Iris pigment epithelial cell (primary cell): ENCODE results near the gene PKIG.
"Not testable (repeated sequence)": the region's sequence is repeated elsewhere in the genome, so short reads cannot be mapped to it uniquely, and the experiment has no call there.

Experiments used
- DNase-seq: peaks from one replicate; pipeline ENCODE4 v3.0.0-alpha.2; 2011; ENCODE audit warnings: low read depth

Gene PKIG

DNA sequence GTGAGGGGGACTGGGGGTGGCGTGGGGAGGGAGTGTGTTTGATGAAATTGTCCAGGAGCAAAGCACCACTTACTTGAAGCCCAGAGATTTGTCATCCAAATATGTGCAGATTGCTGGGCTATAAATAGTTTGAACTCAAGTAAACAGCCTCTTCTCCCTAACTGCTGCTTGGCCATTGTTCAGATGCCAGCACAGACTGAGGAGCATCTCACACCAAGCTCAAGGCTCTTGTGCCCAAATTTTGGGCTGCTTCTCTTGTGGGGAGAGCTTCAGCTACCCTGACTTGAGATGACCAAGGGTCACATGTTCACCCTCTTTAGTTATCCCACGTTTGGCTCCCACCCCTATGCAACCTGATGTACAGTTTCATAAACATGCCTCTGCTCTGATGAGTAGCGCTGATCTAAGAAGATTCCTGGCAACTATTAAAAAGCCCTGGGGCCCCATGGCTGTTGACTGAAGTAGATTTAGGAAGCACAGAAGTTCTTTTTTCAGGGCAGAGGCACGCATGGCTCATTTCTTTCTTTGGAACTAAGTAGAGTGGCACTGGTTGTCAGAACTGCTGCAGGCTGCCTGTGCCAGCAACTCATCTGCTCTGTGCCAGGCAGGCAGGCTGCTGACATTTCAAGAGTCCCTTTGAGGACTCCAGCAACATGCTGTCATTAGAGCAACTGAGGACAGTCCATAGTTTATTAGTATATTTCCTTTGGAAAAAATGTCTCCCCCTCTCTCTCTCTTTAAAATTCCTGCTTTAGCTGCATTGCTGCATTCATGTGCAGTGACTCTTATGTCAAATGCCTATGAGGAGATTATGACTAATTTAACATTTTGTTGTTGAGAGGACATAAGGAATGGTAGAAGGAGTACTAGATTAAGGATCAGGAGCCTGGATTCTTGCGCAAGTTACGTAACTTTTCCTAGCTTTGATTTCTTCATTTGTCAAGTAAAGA lies 9.6 kb upstream of the PKIG start:
- DNase-seq, result peak; percentile 90

DNA sequence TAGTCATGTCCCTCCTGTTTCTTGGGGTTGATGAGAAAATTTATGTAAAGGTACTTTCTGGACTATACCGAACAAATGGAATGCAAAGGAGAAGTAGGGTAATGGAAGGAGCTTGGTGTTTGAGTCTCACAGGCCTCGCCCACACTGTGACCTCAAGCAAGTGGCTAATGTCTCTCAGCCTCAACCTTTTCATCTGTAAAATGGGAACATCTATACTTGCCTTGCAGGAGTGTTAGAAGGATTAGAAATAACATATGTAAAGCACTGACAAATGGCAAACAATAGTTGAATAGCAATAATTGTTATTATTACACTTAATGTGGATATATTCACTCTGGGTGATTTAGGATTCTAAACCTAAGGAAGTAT lies 8.9 kb upstream of the PKIG start:
- DNase-seq, result no peak

DNA sequence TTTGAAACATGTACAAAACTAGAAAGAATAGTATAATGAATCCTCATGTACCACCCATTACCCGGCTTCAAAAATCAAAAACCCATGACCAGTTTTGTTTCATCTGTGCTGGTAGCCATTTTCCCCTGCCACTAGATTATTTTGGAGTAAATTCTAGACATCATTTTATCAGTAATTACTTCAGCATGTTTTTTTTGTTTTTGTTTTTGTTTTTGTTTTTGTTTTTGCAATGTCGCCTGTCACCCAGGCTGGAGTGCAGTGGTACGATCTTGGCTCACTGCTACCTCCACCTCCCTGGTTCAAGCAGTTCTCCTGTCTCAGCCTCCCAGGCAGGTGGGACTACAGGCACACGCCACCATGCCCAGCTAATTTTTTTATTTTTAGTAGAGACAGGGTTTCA lies 8.0 kb upstream of the PKIG start:
- DNase-seq, result no peak

DNA sequence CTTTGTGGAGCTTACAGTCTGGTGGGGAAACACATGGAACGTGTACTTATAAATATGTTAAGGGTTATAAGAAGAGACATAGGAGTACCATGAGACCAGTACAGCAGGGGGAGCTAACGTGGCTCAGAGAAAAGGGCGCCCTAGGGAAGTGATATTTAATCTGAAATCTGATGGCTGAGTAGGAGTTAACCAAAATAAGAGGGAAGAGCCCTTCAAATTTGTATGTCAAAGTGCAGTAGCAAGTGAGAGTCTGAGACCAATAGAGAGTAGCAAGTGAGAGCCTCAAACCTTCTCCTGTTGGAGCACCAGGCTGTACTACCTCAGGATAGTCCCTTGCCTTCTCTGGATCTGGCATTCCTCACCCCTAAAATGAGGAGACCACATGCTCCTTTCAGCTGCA lies 6.1 kb upstream of the PKIG start:
- peak; percentile 62 for DNase-seq

DNA sequence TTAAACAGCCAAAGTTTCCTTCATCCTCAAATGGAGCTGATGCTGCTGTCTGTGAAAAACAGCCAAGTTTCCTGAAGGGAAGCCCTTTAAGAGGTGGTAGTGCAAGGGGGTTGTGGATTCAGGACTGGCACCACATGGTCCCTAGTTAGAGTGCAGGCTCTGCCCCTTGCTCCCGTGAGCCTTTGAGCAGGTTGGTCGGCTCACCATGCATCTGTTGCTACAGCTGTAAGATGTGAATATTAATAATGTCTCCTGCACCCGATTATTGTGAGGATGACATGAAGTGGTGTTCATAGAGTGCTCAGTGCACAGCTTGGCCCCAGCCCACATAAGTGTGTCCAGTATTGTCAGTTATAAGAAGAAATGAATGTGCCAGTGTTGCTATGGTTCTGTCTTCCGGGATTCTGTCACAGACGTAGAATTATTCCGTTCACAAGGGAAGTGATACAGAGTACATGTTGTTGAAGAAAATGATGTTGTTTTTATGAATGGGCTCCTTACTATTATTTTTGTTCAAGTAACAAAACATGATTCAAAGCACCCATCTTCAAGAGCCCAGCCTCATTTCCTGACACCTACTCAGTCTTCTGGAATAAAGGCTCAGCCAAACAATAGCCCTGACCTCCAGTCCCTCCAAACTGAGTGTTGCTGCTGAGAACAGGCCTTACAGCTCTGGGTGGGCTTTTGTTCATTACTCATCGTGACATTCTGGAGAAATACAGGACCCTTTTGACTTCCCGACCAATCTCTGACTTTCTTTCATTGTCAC lies 2.9 kb upstream of the PKIG start:
- DNase-seq, result no peak

DNA sequence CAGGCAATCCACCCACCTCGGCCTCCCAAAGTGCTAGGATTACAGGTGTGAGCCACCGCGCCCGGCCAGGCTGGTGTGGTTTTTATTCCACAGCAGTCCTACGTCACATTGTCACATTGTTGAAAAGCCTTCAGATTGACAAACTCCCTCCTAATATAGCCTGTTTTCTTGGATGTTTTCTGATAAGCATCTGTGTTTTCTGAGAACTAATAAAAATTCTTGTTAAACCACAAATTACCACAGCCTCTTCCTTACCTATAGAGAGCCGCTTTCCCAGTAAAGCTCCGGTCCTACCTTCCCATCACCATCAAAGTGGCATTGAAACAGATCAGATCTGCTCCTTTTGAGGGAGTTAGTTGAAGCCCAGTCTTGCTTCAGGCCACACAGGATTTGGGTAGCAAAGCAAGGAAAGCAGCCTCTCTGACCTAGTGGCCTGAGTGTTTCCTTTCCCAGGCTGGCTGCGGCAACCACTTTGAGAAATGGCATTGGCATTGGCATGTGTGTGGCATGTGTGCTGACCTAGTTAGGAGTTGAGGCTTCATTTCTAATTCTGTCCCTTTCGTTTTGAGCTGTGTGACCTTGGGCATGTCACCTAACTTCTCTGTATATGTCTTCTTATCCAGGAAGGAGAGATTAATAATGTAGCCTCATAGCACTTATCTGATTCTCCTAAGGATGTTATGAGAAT lies 1.7 kb upstream of the PKIG start:
- no peak for DNase-seq

DNA sequence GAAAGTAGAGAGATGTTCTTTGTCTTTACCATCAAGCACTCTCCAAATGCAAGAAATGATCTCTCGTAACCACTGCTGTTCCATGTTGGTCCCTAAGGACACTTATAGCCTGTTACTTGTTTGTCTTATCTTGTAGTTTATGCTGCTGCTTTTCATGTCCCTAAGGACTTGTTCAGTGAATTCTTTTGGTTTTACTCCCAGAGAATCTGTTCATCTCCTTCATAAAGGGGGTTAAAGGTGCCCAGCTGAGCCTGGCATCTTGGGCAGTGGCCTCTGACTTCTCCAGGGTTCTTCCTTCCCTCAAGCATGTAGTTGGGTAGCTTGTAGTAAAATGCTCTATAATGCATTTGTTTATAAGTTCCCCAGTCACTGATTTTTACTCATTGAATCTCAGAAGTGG lies 864 bp upstream of the PKIG start:
- no peak for DNase-seq

DNA sequence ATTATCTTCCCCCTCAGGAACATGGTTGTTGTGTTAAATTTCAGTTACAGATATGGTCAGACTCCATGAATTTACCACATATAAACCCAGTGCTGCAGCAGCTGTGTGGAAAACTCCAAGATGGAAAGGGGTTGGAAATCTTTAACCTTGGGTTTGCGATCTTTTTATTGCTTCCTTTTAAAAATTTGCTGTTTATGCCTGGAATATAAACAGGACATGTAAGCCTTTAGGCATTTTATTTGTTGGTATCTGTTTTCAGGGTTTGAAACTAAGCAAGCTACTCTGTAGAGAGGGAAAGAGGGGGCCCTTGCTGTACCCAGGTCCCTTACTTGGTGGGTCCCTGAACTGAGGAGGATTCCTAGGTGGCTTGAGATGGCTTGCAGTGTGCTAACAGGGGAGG lies 778 bp downstream of the PKIG start:
- DNase-seq, result no peak

DNA sequence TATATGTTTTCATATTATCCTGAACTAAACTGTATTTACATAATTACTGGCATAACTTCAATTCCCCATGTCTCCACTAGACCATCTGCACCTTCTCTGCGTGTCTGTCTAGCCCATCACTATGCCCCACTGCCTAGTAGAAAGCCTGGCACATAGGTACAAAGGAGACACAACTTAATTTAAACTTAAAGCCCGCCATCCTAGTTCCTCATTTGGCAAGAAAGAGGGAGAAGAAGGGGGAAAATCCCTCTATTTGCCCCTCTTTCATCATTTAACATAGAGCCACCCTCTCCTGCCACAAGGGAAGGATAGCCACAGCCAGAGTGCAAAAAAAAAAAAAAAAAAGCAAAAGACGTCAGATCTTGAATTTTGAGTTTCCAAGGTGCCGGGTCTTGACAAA lies 1.8 kb downstream of the PKIG start:
- DNase-seq, result no peak

DNA sequence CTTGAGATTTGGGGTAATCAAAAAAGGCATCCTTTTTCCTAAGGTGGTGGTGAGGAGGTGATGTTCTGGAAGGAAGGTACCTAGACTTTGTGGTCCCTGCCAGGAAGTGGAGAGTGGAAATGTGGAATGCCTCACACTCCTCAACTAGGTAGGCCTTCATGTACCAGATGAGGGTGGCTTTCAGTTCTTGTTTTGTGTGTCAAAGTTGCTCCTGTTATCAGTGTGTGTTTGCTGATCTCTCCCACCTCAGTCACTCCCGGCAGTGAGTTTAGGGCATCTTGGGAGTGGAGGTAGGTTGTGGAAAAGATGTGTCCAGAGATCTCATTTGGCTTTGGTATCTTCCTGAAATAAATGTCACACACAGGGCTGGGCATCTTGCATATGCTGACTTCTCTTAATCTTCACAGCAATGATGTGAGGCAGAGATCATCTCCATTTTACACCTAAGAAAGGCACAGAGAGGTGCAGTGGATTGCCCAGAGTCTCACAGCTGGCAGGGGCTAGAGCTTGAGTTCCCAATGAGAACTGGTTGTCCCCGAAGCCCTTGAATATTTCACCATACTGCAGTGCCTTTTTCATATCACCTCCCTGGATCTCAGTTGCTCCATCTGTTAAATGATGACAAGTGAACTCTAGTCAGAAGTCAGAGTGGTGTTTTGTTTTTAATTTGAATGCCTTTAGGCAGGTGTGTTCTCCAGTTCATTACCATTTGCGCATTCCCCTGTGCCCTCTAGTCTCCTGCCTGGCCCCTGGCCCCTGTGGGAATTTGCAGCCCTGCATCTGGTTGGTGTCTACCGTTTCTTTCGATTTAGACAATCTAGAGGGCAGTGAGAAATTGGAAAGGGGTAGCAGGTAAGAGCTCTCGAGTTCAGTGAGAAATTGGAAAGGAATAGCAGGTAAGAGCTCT lies 2.9 kb downstream of the PKIG start:
- DNase-seq, result no peak

DNA sequence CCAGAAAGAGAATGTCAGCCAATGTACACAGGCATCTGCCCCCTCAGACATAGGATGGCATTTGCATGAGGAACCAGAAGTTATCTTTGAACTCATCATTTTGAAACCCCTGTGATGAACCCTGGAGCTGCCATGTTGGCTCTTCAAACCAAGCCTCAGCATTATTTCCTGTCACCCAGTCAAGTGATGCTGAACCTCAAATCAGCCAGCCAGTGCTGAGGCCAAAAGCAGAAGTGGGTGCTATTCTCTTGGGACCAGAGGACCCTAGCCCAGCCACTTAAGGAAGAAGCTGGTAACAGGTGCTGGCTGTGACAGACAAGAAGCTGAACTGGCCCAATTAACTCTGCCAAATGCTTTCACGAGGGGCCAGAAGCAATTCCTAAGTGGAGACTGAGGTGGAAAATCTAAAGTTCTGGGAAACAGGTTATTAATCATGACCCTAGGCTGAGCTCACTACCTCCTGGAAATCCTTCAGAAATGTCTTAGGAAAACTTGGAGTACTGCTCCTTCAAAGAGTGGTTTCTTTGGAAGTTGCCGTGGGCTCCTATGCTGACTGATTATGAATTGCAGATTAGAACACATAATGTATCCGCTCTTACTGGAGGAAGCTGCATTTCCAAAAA lies 4.0 kb downstream of the PKIG start:
- DNase-seq, result no peak

DNA sequence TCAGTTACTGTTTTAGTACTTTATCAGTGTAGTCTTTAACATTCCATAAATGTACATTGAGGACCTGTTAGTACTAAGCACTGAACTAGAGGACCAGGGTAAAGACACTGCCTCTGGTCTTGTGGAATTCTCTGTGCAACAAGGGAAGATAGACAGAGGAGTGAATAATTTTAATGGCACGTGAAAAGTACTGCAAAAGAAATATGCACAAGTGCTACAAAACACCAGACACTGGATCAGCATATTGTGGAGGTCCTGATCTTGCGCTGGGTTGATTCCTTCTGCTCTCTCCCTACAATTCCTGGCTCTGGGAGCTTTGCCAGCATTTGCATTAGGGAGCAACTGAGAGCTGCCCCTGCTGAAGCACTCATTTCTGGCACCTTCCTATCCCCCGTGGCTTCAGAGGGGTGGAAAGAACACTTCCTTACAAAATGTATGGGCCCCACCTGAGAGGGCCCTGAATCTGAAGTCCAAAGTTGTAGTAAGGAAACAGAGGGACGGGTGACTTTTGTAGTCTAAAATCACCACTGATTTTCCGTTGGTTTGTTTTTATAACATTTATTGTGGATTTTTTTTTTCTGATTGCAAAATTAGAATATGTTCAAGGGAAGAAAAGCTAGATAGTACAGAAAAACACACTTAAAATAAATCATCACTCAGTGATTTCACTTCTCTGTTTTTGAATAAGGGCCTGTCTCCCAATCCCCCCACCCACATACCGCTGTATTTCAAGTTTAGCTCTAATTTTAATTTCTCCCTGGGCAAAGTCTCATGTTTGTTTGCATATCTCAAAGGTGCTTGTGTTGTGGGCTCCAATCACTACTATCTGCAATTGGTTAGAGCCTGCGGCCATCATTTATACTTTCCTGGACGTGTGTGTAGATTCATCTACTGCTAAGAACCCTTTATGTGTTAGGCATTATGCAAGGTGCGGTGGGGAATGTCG lies 4.9 kb downstream of the PKIG start:
- peak; percentile 18 for DNase-seq

DNA sequence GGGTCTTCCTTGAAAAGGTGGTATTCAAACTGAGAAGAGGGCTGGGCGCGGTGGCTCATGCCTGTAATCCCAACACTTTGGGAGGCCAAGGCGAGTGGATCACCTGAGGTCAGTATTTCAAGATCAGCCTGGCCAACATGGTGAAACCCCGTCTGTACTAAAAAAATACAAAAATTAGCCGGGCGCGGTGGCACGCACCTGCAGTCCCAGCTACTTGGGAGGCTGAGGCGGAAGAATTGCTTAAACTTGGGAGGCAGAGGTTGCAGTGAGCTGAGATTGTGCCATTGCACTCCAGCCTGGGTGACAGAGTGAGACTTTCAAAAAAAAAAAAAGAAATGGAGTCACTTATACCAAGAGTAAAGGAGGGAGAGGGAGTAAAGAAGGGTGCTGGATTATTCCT lies 5.9 kb downstream of the PKIG start:
- DNase-seq, result not testable (repeated sequence)

DNA sequence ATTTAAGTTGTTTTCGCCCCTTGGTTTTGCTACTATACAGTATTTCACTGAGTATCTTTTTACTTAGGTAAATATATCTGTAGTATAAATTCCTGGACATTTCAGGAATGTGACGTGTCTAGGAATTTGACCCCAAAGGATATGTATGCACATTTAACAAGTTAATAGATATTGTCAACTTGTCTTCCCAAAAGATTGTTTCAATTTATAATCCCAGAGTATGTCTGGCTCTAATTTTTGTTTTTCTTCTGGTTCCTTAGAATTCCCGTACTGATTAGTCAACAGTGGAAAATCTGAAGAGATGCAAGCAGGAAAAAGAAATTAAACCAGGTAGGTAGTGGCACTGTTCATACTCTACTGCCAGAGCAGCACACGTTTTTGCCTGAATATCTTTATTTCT lies 7.2 kb downstream of the PKIG start:
- no peak for DNase-seq

DNA sequence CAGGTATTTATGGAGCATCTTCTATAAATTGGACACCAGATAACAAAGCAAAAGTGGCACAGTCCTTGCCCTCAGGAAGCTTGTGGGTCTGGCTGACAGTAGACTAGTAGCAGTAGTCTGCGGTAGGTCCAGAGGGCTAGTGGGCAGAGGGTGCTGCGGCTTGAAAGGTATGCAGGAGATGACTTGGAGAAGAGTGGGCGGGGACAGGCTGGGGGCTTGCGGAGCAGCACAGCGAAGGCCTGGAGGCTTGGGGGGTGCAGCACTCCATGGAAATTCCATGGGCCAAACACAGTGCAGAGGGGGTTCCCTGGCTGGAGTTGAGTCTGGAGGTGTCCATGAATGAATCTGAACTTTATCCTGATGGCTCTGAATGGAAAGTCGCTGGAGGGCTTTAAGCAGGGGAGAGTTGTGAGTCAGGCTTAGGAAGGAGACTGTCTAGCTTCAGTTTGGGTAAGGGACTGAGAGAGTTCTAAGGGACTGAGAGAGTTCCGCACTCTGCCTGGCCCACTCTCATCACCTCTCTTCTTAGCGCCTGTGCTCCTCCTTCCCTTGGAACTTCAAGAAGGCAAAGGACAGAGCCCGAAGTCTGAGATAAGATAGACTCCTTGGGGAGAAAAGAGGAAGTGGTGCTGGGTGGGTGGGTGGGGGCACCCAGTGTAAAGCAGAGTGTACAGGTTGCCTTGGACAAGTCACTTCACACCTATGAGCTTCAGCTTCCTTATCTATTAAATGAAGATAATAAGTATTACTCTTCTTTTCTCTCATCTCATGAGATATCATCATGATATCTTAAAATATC lies 8.8 kb downstream of the PKIG start:
- no peak for DNase-seq

DNA sequence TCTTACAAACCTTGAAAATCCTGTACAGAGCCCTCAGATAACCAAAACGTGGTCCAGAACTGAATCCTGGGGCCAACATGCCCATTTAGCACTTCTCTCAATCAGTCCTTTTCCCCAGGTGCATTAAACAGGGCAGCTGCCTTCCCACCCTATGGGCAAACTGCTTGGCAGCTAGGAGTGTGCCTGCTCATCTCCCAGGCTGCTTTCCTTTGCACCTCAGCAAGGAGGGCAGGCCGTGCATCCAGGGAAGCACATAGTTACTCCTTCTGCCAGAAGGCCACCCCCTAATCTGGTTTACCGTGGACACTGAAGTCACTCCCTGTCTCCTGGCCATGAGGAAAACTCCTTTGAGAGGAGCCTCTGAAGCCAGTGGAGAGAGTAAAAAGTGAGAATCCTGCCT lies 10.0 kb downstream of the PKIG start:
- no peak for DNase-seq

DNA sequence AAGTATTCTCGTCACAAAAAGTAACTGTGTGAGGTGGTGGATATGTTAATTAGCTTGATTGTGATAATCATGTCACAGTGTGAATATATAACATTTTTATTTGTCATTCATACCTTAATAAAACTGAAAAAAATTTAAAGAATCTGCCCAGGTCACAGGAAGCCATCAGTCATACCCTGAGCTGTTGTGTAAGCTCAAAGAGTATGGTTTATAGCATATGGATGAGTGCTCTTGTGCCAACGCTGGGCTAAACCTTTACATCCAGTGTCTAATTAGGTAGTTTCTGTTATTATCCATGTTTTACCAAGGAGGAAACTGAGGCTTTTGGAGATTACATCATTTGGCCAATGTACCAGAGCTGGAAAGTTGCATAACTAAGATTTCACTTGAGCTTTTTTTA lies 11.4 kb downstream of the PKIG start:
- DNase-seq, result no peak

DNA sequence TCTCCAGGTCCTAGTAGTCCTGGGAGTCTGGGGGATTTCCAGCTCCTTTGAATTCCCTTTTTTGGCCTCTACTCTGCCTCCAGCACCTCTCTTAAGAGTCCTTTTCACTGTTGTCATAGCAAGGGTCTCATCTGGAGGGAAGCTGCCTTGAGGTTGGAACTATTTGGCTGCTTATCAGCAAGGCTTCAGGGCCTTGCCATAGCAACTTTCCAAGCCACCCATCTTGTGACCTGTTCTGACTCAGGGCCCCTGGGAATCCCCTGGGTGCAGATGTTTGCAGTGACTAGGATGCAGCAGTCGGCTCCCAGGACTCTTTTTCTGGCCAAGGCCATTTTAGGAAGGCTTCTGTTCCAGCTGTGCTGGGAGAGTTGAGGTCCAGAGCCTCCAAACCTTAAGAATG lies 12.4 kb downstream of the PKIG start:
- peak; percentile 76 for DNase-seq

DNA sequence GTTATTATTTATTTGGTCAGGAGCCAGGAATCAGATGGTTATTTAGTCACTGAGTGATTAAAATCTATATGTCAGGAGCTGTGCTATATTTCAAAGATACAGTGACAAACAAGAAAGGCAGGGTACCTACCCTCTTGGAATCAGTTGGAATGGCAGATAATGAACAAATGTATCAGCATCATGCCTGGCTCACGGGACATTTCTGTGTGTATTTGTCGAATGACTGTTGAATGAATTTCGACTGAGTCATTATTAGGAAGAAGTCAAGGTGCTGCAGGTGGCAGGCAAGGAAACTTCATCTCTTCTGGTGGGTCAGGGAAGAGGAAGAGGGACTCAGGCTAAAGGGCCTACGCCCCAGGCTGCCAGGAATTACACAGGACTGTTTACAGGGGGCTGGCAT lies 13.6 kb downstream of the PKIG start:
- no peak for DNase-seq
